B cell (primary cell): ENCODE data around the gene LRP1. TPM values are rescaled to one million over a fixed set of nuclear protein-coding genes. Genes with fewer than 3 reads are reported as not detected.

Experiments
- ATAC-seq: fragments of 200-7000 bp; cut with Tn5 transposase; one replicate; pipeline ENCODE4 v1.10.0; 2021; ENCODE audit warnings: low read depth, mild to moderate bottlenecking, moderate number of reproducible peaks, moderate library complexity
- CTCF ChIA-PET: fragments of 350-600 bp; sonication (Branson Sonifier 250); formaldehyde crosslinking; loops from one replicate; lab custom pipeline; 2021; ENCODE audit warnings: antibody characterized with exemption, inconsistent platforms; lab: Charles Lee
- POLR2A ChIA-PET: fragments of 350-600 bp; sonication (Branson Sonifier 250); formaldehyde crosslinking; loops from one replicate; lab custom pipeline; 2021; ENCODE audit warnings: antibody characterized with exemption; lab: Charles Lee
- DNase-seq: peaks from one replicate; pipeline ENCODE4 v3.0.0; 2013
- H2AFZ ChIP-seq: 2 replicates; pipeline ENCODE4 v1.6.1; 2012; ENCODE audit warnings: mild to moderate bottlenecking, low read depth, low read length; ENCODE audit not compliant: insufficient read depth, poor library complexity, severe bottlenecking
- H3K27ac ChIP-seq, 2 donors: 1 replicate in 1 of 2; 2 replicates in 1 of 2; pipeline ENCODE4 v1.5.1; 2012 to 2013; ENCODE audit warnings: low read length in 2 of 2, mild to moderate bottlenecking in 2 of 2, moderate library complexity in 1 of 2
- H3K27me3 ChIP-seq, 4 experiments: fragments of 200-600 bp in 1 of 4; sonication (generic) in 1 of 4; replicated peaks in 1 of 4; 1 replicate in 2 of 4; 2 replicates in 2 of 4; pipeline versions ENCODE4 v1.6.1 to v1.7.0; 2013 to 2016; ENCODE audit warnings: low read length in 3 of 4, mild to moderate bottlenecking in 2 of 4, mixed read lengths in 1 of 4, moderate library complexity in 1 of 4; ENCODE audit not compliant: insufficient read depth in 4 of 4, control insufficient read depth in 3 of 4; ENCODE audit errors: control extremely low read depth in 1 of 4
- H3K36me3 ChIP-seq, 2 experiments: replicated peaks in 1 of 2; 1 replicate in 1 of 2; 2 replicates in 1 of 2; pipeline versions ENCODE4 v1.6.1 to v1.7.1; 2013; ENCODE audit warnings: low read length in 1 of 2; ENCODE audit not compliant: insufficient read depth in 2 of 2, control insufficient read depth in 1 of 2; ENCODE audit errors: control extremely low read depth in 1 of 2, extremely low read depth in 1 of 2
- H3K4me1 ChIP-seq, 2 donors: fragments of 200-600 bp in 1 of 2; sonication (generic) in 1 of 2; 1 replicate in 1 of 2; 2 replicates in 1 of 2; pipeline versions ENCODE4 v1.5.1 to v1.6.1; 2013 to 2017; ENCODE audit warnings: low read length in 2 of 2; ENCODE audit not compliant: control insufficient read depth in 2 of 2, insufficient read depth in 2 of 2
- H3K4me2 ChIP-seq: replicated peaks from 2 replicates; pipeline ENCODE3; 2012; ENCODE audit warnings: mild to moderate bottlenecking, low read depth, low read length; ENCODE audit not compliant: poor library complexity, severe bottlenecking
- H3K4me3 ChIP-seq, 5 experiments: fragments of 200-600 bp in 1 of 5; sonication (generic) in 1 of 5; 1 replicate in 3 of 5; 2 replicates in 2 of 5; pipeline versions ENCODE4 v1.5.1 to v1.7.0; 2011 to 2016; ENCODE audit warnings: low read length in 4 of 5, mild to moderate bottlenecking in 4 of 5, low read depth in 2 of 5, control low read depth in 1 of 5, moderate library complexity in 1 of 5; ENCODE audit not compliant: insufficient read depth in 1 of 5; ENCODE audit errors: control extremely low read depth in 1 of 5, extremely low read depth in 1 of 5
- H3K79me2 ChIP-seq: fragments of 200-600 bp; sonication (generic); one replicate; pipeline ENCODE4 v1.6.0; 2016; ENCODE audit warnings: low read length; ENCODE audit not compliant: control insufficient read depth, insufficient read depth
- H3K9ac ChIP-seq: fragments of 200-600 bp; sonication (generic); 2 replicates; pipeline ENCODE4 v1.6.1; 2017; ENCODE audit warnings: mild to moderate bottlenecking, low read length, moderate library complexity
- H3K9me3 ChIP-seq, 3 donors: one replicate each; pipeline versions ENCODE4 v1.6.1 to v1.7.1; 2013; ENCODE audit warnings: low read length in 2 of 3; ENCODE audit not compliant: control insufficient read depth in 2 of 3, insufficient read depth in 1 of 3; ENCODE audit errors: control extremely low read depth in 1 of 3
- H4K20me1 ChIP-seq: 2 replicates; pipeline ENCODE4 v1.6.0; 2012; ENCODE audit warnings: mild to moderate bottlenecking, low read length; ENCODE audit not compliant: insufficient read depth, control insufficient read depth, poor library complexity, severe bottlenecking
- H3K27ac Mint-ChIP-seq: one replicate; pipeline ENCODE4 v1.8.0; 2021; ENCODE audit warnings: mixed read lengths
- H3K27me3 Mint-ChIP-seq: one replicate; pipeline ENCODE4 v1.8.0; 2021; ENCODE audit warnings: mixed read lengths
- H3K4me1 Mint-ChIP-seq: one replicate; pipeline ENCODE4 v1.8.0; 2021; ENCODE audit warnings: mixed read lengths
- H3K4me3 Mint-ChIP-seq: one replicate; pipeline ENCODE4 v1.8.0; 2021; ENCODE audit warnings: mixed read lengths
- H3K9me3 Mint-ChIP-seq: one replicate; pipeline ENCODE4 v1.8.0; 2022; ENCODE audit warnings: mixed read lengths; ENCODE audit not compliant: insufficient read depth
- CTCF ChIP-seq: fragments of 200-600 bp; IDR thresholded peaks from one replicate; pipeline ENCODE4 v1.8.0; 2022; ENCODE audit warnings: antibody characterized with exemption, mild to moderate bottlenecking
- EZH2 ChIP-seq: IDR thresholded peaks from 2 replicates; pipeline ENCODE4 v1.6.1; 2012; ENCODE audit warnings: borderline replicate concordance, low read depth, mild to moderate bottlenecking, moderate library complexity, low read length; ENCODE audit not compliant: insufficient read depth, poor library complexity, severe bottlenecking
- WGBS: methylation state at CpG from one replicate; pipeline ENCODE4 v1.1.5; 2013; ENCODE audit warnings: missing lambda C conversion rate; ENCODE audit not compliant: insufficient coverage; 5-methylcytosine and 5-hydroxymethylcytosine counted together
- intact Hi-C: fragments of 100-400 bp; cut with micrococcal nuclease; formaldehyde crosslinking; loops from one replicate; pipeline ENCODE4 v1.10.0; 2022
- polyA plus RNA-seq: library from polyadenylated mRNA; depleted of rRNA; stranded (reverse); fragments of >200 nt; gene quantifications from 2 replicates; pipeline ENCODE4 v1.2.3, GENCODE V29; 2012
- total RNA-seq, 2 donors: library from RNA; stranded (reverse); fragments of 120-200 nt in 1 of 2; gene quantifications; 1 replicate in 1 of 2; 2 replicates in 1 of 2; pipeline versions ENCODE4 v1.2.3 to v1.2.4, GENCODE V29; 2013 to 2022

LRP1 gene
- total and polyA plus RNA-seq, 2 donors (not counting 1 experiment from before 2014, with no cell fraction given) = 2.0 to 4.1 TPM

GRCh38 chr12:57191410-57191809 is 63.1 kb downstream of the LRP1 start:
- no peaks in the 10 kb centered on the region for H3K9me3 Mint-ChIP-seq
- CTCF ChIA-PET = interaction anchor here (1.4 kb wide), 1 partner anchor 9 kb away, joined by 5 read pairs; no protein-coding TSS in a partner anchor
- 93% methylated on average over 11 of the region's 11 CpGs for WGBS
- TF ChIP-seq CTCF = no peak
- TF ChIP-seq EZH2 = no peak
- no peaks in the 10 kb centered on the region for H4K20me1 ChIP-seq
- H3K4me1 ChIP-seq = no peaks in the 10 kb centered on the region
- H3K79me2 ChIP-seq = no peaks in the 10 kb centered on the region
- H3K4me1 Mint-ChIP-seq = no peaks in the 10 kb centered on the region
- no peak overlapping the region for H3K4me3 ChIP-seq
- H3K27me3 Mint-ChIP-seq = no peaks in the 10 kb centered on the region
- no peak overlapping the region for H3K27ac Mint-ChIP-seq
- no peak overlapping the region for H3K4me3 Mint-ChIP-seq
- no peaks in the 10 kb centered on the region for H3K9me3 ChIP-seq
- H3K9ac ChIP-seq = no peak overlapping the region
- POLR2A ChIA-PET = no interaction called here
- H2AFZ ChIP-seq = no peak overlapping the region
- no peak for DNase-seq
- no peak overlapping the region for H3K27ac ChIP-seq
- H3K4me2 ChIP-seq = no peak overlapping the region
- intact Hi-C loops = no loop called here
- ATAC-seq = no peak
- H3K36me3 ChIP-seq = no peaks in the 10 kb centered on the region
- H3K27me3 ChIP-seq = no peaks in the 10 kb centered on the region

GRCh38 chr12:57192920-57193319 is 64.6 kb downstream of the LRP1 start:
- H3K79me2 ChIP-seq = no peaks in the 10 kb centered on the region
- no peak overlapping the region for H3K4me3 ChIP-seq
- no peaks in the 10 kb centered on the region for H3K4me1 Mint-ChIP-seq
- H3K9ac ChIP-seq = no peak overlapping the region
- no peaks in the 10 kb centered on the region for H3K36me3 ChIP-seq
- no peak overlapping the region for H3K4me2 ChIP-seq
- no peak for TF ChIP-seq CTCF
- no peak for TF ChIP-seq EZH2
- no peaks in the 10 kb centered on the region for H3K9me3 Mint-ChIP-seq
- no peaks in the 10 kb centered on the region for H3K27me3 Mint-ChIP-seq
- ATAC-seq (no peak), DNase-seq (no peak)
- H3K27me3 ChIP-seq = no peaks in the 10 kb centered on the region
- no peaks in the 10 kb centered on the region for H3K9me3 ChIP-seq
- ChIA-PET POLR2A (no interaction called here), CTCF (interaction anchor here (1.5 kb wide), 1 partner anchor 10 kb away, joined by 3 read pairs; no protein-coding TSS in a partner anchor)
- H3K4me3 Mint-ChIP-seq = no peak overlapping the region
- no peak overlapping the region for H3K27ac ChIP-seq
- no peak overlapping the region for H3K27ac Mint-ChIP-seq
- intact Hi-C loops = no loop called here
- WGBS = 91% methylated on average over 12 of the region's 16 CpGs
- no peak overlapping the region for H2AFZ ChIP-seq
- H3K4me1 ChIP-seq = no peaks in the 10 kb centered on the region
- H4K20me1 ChIP-seq = no peaks in the 10 kb centered on the region
